ENCODE results near the gene SEC61A1. TPM values are rescaled to one million over a fixed set of nuclear protein-coding genes. Genes with fewer than 3 reads are reported as not detected.

Gene SEC61A1
- total RNA-seq, 1 donor from 2014 or later: 184 TPM

DNA sequence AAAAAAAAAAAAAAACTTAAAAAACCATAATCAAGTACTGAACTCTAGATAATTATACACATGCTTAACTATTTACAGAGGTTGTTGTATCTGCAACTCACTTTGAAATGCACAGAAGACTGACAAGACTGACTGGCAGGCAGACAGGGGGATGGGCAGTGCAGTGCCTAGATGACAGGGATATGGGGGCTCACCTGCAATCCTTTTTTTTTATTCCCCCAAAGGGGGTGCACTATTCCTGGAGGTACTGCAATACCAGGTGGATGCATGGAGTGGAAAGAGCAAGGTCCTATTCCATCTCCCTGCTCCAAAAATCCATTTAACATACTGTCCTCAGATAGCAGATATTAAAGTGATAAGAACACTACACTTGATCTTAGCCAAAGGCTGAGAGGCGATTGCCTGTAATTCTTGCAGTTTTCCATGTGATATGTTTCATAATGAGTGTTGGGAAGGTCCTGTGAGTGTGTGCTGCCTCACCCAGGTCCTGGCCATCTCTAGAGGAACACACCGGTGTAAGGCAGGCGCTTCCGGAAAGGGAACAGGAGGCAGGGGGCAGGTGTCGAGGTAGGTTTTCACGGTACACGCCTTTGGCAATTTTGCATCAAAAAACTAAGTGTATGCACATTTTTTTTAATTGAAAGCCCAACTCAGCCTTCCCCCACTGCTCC, 22.7 kb downstream of the SEC61A1 start:
- Mint-ChIP-seq H3K27ac (ENCODE audit: unreplicated experiment) (no peak overlapping the region), H3K4me3 (peak overlapping the region; percentile 61), H3K27me3 (ENCODE audit: low read depth) (peaks cover 17% of the 10 kb centered on the region), H3K36me3 (ENCODE audit: low read depth) (peaks cover 1% of the 10 kb centered on the region), H3K9me3 (no peaks in the 10 kb centered on the region), H3K4me1 (peaks cover 13% of the 10 kb centered on the region)
- TF ChIP-seq, protein P1, sequence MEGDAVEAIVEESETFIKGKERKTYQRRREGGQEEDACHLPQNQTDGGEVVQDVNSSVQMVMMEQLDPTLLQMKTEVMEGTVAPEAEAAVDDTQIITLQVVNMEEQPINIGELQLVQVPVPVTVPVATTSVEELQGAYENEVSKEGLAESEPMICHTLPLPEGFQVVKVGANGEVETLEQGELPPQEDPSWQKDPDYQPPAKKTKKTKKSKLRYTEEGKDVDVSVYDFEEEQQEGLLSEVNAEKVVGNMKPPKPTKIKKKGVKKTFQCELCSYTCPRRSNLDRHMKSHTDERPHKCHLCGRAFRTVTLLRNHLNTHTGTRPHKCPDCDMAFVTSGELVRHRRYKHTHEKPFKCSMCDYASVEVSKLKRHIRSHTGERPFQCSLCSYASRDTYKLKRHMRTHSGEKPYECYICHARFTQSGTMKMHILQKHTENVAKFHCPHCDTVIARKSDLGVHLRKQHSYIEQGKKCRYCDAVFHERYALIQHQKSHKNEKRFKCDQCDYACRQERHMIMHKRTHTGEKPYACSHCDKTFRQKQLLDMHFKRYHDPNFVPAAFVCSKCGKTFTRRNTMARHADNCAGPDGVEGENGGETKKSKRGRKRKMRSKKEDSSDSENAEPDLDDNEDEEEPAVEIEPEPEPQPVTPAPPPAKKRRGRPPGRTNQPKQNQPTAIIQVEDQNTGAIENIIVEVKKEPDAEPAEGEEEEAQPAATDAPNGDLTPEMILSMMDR (conservative IDR thresholded peaks at IDR 0.05): no peak
- no peak for DNase-seq (ENCODE audit: low read depth, low spot score)

DNA sequence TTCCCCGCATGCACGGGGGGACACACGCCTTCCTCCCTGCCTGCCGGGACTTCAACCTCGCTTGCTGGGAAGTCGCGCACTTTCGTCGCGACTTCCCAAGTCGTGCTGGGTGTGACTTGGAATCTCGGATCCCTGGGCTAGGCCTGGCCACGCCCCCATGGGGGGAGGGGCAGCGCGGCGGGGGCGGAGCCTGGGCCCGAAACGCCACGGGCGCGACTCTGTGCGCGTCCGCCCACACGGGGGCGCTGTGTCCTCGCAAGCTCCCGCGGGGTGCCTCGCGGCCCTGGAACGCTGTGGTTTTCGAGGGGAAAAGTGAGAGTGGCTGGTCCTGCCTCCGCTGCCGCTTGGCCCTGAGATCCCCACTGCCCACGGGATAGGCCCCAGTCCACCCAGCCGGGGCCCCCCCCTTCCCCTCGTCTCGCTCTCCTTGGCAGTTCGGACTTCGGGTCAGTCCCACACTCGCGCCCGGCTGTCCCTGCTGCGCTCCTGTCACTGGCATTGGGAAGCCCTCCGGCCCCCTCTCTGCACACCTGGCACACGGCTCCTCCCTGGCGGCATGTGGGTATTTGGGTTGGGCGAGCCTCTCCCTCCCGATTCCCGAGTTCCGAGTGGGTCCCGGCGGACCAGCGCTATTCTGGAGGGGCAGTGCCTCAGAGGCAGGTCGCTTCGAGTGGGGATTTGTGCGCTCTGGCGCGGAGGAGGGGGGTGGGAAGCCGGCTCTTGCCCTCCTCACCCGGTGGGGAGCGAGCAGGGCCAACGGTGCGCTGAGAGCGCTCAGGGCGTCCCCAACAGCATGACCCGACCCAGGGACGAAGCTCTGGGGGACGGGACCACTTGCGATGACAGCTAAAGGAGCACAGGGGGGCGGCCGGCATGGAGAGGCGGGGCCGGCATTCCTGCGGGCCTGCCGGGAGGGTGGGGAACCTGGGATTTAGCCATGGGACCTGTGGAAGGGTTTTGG, 23.6 kb downstream of the SEC61A1 start:
- TF ChIP-seq, protein P1 (conservative IDR thresholded peaks at IDR 0.05): peak; percentile 99
- DNase-seq (ENCODE audit: low read depth, low spot score): peak; percentile 96
- Mint-ChIP-seq H3K27me3 (ENCODE audit: low read depth) (peaks cover 17% of the 10 kb centered on the region), H3K4me1 (peaks cover 13% of the 10 kb centered on the region), H3K9me3 (no peaks in the 10 kb centered on the region), H3K4me3 (peak overlapping the region; percentile 61), H3K27ac (ENCODE audit: unreplicated experiment) (no peak overlapping the region), H3K36me3 (ENCODE audit: low read depth) (peaks cover 4% of the 10 kb centered on the region)

DNA sequence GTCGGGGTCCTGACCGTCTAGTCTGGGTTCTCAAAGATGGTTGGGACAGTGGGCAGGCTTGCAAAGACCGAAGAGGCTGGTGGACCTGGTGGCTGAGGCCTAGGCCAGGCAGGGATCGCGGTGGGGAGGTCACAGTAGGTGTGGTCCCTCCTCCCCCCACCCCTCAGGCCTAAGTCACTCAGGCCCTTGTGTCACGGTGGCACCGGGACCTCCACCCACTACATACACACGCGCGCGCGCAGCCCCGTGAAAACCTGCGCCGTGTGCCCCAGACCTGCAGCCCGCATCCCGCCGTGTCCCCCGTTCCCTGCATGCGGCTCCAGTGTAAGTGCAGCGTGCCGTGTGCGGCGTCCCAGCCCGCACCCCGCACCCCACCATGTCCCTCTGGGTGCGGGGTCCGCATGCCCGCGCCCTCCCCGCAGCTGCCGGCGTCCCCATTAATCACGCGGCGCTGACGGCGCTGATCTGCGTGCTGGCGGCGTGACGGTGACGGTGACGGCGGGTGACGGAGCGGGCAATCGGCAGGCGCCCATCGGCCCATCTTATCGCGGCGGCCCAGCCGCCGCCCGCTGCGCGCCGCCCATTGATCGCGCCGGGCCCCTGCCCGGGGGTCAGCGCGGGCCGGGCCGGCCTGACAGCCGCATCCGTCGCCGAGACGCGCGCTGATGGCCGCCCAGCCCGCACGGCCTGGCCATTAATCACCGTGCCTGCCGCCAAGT, 24.4 kb downstream of the SEC61A1 start:
- peak; percentile 29 for DNase-seq (ENCODE audit: low read depth, low spot score)
- Mint-ChIP-seq H3K4me3 (peak overlapping the region; percentile 27), H3K27ac (ENCODE audit: unreplicated experiment) (no peak overlapping the region), H3K36me3 (ENCODE audit: low read depth) (peaks cover 6% of the 10 kb centered on the region), H3K9me3 (no peaks in the 10 kb centered on the region), H3K4me1 (peaks cover 13% of the 10 kb centered on the region), H3K27me3 (ENCODE audit: low read depth) (peaks cover 17% of the 10 kb centered on the region)
- TF ChIP-seq, protein P1 (conservative IDR thresholded peaks at IDR 0.05): no peak

DNA sequence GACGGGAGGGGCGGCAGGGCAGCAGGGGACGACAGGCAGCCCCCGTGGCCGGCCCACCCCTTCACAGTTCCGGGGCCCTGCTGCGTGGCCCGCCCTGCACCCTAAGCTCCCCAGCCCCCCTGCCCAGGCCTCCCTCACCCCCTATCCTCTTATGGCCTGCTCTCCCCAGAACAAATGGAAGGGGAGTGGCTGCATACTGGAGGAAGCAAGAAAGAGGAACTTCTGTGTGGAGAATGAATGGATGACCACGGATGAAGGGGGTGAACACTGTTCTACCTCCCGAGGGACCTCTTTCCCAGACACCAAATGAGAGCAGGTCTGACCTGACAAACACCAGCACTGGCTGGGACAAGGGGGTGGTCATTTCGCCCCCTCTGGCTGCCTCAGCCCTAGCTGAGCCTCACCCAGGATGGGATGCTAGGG, 25.0 kb downstream of the SEC61A1 start:
- H3K36me3 Mint-ChIP-seq (ENCODE audit: low read depth): peaks cover 6% of the 10 kb centered on the region
- H3K4me3 Mint-ChIP-seq: peak overlapping the region; percentile 61
- H3K4me1 Mint-ChIP-seq: peaks cover 13% of the 10 kb centered on the region
- DNase-seq (ENCODE audit: low read depth, low spot score): no peak
- H3K27me3 Mint-ChIP-seq (ENCODE audit: low read depth): peaks cover 17% of the 10 kb centered on the region
- TF ChIP-seq, protein P1 (conservative IDR thresholded peaks at IDR 0.05): no peak
- H3K27ac Mint-ChIP-seq (ENCODE audit: unreplicated experiment): no peak overlapping the region
- no peaks in the 10 kb centered on the region for H3K9me3 Mint-ChIP-seq

DNA sequence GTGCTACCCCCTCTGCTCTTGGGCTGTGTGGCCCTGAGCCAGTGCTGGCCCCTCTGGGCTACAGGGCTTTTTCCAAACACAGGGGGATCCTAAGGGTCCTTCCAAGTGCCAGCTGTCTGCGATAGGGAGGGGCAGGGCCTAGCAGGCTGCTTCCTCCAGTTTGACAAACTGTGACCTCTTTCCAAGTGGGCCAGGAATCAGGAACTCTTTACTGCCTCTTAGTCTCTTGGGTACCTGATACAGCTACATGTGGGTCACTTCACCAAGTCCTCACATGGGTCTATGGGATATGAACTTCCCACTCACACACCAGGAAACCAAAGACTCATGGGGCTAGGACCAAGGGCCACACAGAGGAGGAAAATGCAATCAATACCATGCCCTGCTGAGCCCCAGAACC, 25.4 kb downstream of the SEC61A1 start:
- Mint-ChIP-seq H3K36me3 (ENCODE audit: low read depth) (peaks cover 6% of the 10 kb centered on the region), H3K27ac (ENCODE audit: unreplicated experiment) (no peak overlapping the region), H3K4me3 (peak overlapping the region; percentile 61), H3K4me1 (peaks cover 13% of the 10 kb centered on the region), H3K27me3 (ENCODE audit: low read depth) (peaks cover 17% of the 10 kb centered on the region), H3K9me3 (no peaks in the 10 kb centered on the region)
- TF ChIP-seq, protein P1 (conservative IDR thresholded peaks at IDR 0.05): no peak
- no peak for DNase-seq (ENCODE audit: low read depth, low spot score)
